DLD1 (cell line): ENCODE results near the gene UBE2M.

Source experiments
- in situ Hi-C: cut with HindIII; loops from 2 replicates; pipeline ENCODE4 v1.10.0; 2017; ENCODE audit warnings: low sequenced_read_pairs

Gene UBE2M

DNA sequence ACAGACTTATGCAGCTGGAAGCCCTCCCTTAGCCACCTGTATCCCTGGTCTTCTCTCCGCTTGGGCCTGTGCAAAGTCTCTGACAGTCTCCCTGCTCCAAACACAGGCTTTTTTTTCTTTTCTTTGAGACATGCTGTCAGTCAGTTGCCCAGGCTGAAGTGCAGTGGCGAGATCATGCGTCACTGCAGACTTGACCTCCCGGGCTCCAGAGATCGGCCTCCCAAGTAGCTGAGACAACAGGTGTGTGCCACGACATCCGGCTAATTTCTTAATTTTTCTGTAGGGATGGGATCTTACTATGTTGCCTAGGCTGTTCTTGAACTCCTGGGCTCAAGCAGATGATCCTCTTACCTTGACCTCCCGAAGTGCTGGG lies 13.2 kb upstream of the UBE2M start:
- in situ Hi-C loops = no loop called here

DNA sequence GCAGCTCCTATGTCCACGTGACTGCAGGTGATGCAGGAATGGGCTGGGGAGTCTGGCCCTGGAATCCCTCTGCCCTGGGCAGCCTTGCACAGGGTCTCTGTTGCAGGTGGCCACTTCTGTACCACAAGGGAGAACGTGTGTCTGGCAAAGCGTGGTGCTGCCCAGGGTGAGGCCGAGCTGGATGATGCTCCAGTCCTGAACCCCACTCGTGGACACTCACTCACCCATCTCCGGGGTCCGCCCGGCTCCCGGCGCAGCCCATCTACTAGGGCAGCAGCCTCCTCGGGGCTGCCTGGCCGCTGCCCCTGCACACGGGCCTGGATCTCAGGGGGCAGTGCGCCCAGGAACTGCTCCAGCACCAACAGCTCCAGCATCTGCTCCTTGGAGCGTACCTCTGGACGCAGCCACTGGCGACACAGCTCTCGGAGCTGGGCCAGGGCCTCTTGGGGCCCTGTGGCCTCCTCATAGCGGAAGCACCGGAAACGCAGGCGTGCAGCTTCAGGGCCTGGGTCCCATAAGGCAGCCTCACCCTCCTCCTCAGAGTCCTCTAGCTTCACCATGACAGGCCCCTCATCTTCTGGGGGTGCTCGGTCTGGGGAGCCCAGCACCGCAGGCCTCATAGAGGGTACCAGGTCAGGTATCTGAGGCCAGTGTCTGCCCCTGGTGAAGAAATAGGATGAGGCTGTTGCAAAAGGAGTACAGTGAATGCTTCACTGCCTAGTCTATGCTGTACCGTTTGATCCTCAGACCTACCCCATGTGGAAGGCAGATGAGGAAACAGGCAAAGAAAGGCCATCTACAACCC lies 12.6 kb upstream of the UBE2M start:
- in situ Hi-C loops = no loop called here

DNA sequence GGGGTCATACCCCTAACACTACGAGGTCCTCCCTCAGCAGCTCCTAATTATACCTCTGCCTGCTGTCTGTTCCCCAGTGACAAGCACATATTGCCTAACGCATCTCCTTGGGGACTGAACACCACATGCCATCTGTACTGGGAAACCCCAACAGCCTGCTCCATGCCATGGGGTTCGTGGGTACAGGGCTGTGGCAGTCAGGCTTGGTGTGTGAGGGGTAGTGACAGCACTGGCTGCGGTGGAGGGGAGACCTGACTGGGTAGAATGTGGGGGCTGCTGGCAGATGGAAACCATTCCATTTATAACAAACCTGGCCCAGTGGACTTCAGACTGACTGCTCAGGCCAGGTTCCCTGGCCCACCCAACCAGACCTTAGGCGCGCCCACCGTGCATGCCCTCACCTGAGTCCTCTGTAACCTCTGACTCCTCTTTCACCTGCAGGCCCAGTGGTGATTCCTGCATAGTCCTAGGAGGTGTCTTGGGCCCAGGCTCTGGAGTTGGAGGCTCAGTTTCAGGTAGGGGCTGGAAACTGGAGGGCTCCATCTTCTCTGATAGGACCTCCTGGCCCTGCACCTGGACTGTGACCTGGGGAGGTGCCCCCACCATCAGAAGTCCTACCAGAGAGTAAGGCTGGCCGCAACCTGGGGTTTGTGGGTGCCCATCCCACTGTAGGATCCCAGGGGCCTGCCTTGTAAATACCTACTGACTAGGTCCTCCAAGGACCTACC lies 11.7 kb upstream of the UBE2M start:
- in situ Hi-C loops = no loop called here

DNA sequence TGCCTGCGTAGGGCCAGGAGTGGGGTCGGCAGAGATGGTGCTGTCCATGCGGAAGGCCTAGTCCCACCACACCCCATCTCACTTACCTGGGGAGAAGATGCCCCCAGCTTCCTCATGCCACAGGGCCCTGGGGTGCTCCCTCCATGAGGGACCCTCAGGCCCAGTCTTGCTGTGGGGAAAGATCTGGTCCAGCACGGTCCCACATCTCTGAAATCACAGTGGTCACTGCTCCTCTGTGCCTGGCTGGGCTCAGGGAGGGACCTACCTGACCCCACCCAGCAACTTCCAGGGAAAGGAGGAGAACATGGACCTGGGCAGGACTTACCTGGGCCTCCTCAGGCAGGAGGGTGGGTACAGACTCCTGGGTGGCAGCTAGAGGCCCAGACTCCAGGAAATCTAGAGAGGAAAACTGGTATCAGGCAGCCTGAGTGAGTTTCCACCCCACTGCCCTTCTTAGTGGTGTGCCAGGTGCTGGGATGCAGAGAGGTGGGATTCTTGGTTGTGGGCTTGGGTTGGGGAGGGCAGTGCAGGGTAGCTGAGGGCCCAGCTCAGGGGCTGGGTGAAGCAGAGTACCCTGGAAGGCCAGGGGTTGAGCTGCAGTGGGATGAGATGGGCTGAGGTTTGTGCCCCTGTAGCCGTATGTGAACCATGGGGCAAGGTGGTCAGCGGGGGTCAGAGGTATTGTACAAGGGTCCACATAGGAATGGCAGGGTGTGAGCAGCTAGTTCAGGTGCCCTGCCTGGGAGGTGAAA lies 11.0 kb upstream of the UBE2M start:
- in situ Hi-C loops = no loop called here

- in situ Hi-C loops = no loop called here
These were observed 10.2 kb upstream of the UBE2M start for GRCh38 chr19:58568453-58569130.

DNA sequence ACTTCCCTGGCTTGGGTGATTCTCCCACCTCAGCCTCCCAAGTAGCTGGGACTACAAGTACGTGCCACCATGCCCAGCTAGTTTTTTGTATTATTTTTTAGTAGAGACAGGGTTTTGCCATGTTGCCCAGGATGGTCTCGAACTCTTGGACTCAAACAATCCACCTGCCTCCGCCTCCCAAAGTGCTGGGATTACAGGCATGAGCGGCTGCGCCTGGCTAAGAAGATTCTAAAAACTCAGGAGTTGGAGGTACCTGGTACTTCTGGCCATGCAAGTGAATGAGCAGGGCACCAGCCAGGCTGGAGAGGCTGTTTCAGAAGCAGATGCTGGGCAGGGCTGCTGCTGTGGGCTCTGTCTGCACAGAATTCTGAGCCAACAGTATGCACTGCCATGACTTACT lies 8.6 kb upstream of the UBE2M start:
- in situ Hi-C loops = no loop called here

DNA sequence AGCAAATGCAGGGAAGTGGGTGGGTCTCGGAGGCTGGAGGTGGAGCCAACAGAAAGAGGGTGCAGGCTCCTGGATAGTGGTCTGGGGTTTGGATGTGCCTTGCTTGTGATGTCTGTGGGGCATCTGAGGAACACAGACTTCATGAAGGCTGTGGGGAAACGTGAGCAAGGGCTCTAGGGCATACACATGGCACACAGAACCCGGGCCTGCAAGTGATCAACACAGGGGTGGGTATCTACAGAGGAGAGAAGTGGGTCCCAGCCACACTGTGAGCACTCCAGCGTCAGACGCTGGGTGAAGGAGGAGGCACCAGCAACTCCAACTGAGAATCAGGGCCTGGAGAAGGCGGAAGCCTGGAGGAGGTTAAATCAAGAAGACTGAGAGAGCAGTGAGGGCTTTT lies 5.4 kb upstream of the UBE2M start:
- in situ Hi-C loops = no loop called here

DNA sequence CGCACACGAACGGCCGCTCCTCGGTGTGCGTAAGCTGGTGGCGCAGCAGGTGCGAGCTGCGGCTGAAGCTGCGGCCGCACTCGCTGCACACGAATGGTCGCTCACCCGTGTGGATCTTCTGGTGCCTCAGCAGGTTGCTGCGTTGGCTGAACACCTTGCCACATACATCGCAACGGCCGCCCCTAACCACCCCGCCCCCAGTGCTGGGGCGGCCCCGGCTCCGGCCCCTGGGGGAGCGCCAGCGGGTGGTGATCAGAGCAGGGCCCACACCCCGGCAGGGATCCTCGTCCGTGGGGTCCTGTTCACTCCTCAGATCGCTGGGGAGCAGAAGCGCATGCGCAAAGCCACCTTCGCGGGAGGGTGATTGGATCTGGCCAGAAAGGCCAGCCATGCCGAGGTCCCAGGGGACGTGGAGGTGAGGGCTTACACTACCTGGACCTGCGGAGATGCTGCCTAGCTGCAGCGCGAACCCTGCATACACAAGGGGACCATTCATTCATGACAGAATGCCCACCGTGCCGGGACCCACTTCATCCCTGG lies 4.7 kb upstream of the UBE2M start:
- in situ Hi-C loops = no loop called here

DNA sequence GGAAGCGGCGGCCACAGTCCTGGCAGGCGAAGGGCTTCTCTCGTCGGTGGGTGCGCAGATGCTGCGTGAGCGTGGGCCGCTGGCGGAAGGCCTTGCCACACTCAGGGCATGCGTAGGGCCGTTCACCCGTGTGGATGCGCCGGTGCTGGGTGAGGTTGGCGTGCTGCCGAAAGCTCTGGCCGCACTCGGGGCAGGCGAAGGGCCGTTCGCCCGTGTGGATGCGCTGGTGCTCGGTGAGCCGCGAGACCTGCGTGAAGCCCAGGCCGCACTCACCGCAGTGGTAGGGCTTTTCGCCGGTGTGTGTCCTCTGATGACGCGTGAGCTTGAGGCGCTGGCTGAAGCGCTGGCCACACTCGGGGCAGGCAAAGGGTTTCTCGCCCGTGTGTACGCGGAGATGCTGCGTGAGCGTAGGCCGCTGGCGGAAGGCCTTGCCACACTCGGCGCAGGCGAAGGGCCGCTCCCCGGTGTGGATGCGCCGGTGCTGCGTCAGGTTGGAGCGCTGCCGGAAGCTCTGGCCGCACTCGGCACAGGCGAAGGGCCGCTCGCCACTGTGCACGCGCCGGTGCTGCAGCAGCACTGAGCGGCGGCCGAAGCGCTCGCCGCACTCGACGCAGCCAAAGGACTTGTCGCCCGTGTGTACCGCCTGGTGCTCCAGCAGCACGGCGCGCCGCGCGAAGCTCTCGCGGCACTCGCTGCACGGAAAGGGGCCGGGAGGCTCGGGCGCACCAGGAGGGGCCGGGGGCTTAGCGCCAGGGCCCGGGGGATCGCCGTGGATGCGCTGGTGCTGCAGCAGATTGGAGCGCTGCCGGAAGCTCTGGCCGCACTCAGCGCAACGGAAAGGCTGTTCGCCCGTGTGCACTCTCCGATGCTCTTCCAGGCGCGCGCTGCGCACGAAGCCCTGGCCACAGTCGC lies 4.0 kb upstream of the UBE2M start:
- in situ Hi-C loops = no loop called here

- in situ Hi-C loops = no loop called here
These were observed 3.1 kb upstream of the UBE2M start for GRCh38 chr19:58561373-58562121.

DNA sequence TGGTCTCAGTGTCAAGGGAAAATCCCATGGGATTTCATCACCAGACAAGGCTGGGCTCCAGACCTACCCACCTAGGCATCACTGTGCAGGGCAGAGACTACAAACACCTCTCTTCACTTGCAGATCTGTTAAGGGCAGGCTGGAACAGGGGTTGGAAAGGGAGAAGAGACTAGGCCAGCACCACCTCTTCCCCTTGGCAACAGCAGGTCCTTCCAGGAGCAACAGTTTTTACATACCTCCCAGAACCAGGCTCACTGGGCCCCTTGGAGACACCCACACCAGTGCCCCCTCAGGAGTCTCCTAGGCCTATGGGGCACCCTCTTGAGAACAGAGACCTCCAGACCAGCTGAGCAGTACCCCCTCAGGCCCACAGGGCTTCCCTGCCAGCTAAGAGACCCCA lies 2.5 kb upstream of the UBE2M start:
- in situ Hi-C loops = no loop called here

- in situ Hi-C loops = no loop called here
These were observed 1.8 kb upstream of the UBE2M start for GRCh38 chr19:58560007-58560887.

GRCh38 chr19:58559275-58560006 lies 1.0 kb upstream of the UBE2M start:
- in situ Hi-C loops = no loop called here

GRCh38 chr19:58558623-58559274 lies 338 bp upstream of the UBE2M start:
- in situ Hi-C loops = no loop called here

DNA sequence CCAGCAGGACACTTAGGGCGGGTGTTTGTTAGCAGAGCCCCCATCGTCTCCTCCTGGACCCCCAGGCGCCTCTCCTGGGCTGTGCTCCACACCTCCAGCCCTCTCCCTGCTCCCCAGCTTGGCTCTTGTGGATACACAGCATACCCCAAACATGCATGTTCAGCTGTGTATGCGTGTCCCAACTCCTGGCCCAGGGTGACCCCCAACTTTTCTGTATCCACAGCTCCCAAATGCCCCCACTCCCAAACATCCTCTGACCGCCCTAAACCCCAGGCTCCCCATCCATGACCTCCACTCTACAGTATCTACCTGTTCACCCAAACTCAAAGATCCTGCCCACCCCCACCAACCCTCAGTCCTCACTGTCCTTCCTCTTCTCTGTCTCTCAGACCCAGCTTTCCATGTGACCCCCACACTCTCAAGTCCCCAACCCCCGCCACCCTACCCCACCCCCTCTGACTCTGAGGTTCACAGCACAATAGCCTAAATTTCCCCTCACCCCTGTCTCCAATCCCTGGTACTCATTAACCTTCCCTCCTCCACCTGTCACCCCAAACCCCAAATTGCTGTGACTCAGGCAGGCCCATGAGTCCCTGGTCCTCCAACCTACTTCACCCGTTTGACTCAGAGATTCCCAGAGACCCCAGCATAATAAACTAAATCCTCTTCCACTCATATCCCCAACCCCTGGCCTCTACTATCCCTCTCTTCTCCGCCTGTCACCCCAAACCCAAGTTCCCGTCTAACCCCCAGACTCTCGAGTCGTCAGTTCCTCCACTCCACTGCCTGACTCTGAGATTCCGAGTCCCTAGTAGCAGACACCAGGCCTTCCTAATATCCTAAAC lies 968 bp downstream of the UBE2M start:
- in situ Hi-C loops = no loop called here

DNA sequence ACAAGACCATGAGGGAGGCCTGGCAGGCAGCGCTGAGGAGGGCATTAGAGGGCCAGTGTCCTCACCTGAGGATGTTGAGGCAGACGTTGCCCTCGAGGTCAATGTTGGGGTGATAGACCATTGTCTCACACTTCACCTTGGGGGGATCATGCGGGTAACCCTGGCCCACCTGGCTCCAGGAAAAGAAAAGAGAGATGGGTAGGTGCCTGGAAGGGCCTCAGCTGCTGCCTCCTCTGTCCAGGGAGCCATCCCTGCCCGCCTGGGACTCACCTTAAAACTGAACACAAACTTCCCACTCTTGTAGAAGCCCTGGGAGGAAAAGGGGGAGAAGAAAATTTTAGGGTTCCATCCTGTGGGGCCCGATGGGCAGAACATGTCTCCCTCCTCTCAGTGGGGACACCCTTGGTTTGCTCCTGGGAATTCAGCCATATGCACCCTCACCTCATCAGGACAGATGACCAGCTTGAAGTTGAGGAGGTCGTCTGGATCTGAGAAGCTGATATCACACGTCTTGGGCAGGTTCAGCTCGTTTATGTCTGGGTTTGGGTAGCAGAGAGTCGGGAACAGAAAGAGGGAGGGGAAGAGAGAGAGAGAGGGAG lies 1.7 kb downstream of the UBE2M start:
- in situ Hi-C loops = no loop called here
